Fibroblast of lung (primary cell): ENCODE data around the gene ELMO1.

ENCODE experiments used
- EZH2 ChIP-seq: IDR thresholded peaks from 2 replicates; pipeline ENCODE4 v1.5.1; 2012; ENCODE audit warnings: low read length, control low read depth, mild to moderate bottlenecking; ENCODE audit errors: missing control alignments
- TF ChIP-seq, protein P1 (sequence below), 2 donors: IDR thresholded peaks in 1 of 2; conservative IDR thresholded peaks in 1 of 2; 1 replicate in 1 of 2; 2 replicates in 1 of 2; pipeline ENCODE4 v1.5.1; 2011 to 2012; ENCODE audit warnings: low read length in 2 of 2, control low read depth in 1 of 2, inconsistent platforms in 1 of 2, low read depth in 1 of 2, mild to moderate bottlenecking in 1 of 2

DNA sequence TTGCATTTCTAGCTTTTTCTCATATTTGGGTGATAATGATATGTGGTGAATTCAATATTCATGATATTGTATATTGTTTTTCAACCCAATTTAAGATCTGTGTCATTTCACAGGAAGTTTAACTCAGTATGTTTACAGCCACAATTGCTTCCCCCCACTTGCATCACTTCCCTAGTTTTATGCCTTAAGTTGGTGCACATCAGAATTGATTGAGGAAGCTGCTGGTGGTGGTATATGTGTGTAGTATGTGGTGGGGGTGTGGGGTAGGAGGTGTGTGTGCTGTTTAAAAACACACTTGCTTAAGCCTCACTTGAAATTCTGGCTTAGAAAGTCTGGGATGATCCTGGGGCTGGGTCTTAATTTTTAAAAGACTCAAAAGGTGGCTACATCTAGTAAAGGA lies 479.3 kb downstream of the ELMO1 start:
- TF ChIP-seq, protein P1, sequence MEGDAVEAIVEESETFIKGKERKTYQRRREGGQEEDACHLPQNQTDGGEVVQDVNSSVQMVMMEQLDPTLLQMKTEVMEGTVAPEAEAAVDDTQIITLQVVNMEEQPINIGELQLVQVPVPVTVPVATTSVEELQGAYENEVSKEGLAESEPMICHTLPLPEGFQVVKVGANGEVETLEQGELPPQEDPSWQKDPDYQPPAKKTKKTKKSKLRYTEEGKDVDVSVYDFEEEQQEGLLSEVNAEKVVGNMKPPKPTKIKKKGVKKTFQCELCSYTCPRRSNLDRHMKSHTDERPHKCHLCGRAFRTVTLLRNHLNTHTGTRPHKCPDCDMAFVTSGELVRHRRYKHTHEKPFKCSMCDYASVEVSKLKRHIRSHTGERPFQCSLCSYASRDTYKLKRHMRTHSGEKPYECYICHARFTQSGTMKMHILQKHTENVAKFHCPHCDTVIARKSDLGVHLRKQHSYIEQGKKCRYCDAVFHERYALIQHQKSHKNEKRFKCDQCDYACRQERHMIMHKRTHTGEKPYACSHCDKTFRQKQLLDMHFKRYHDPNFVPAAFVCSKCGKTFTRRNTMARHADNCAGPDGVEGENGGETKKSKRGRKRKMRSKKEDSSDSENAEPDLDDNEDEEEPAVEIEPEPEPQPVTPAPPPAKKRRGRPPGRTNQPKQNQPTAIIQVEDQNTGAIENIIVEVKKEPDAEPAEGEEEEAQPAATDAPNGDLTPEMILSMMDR (conservative IDR thresholded peaks at IDR 0.05 in 1 of 2, IDR thresholded peaks at IDR 0.05 in 1 of 2; ENCODE audit: low read depth in 1 of 2, low read length in 2 of 2), result no peak
- TF ChIP-seq EZH2, result no peak
